Effector memory CD4-positive, alpha-beta T cell (primary cell): ENCODE measurements around the gene NPPB.

ENCODE experiments used
- DNase-seq, 3 donors: peaks; one replicate each; pipeline ENCODE4 v3.0.0-alpha.2; 2020
- H3K27ac ChIP-seq: 2 replicates; pipeline ENCODE4 v1.7.0; 2013; ENCODE audit warnings: mild to moderate bottlenecking, low read length, moderate library complexity; ENCODE audit not compliant: insufficient read depth, poor library complexity, severe bottlenecking
- H3K27me3 ChIP-seq: replicated peaks from 2 replicates; pipeline ENCODE4 v1.7.0; 2013; ENCODE audit warnings: mild to moderate bottlenecking, low read length; ENCODE audit not compliant: insufficient read depth, control insufficient read depth, poor library complexity, severe bottlenecking
- H3K36me3 ChIP-seq: 2 replicates; pipeline ENCODE4 v1.7.0; 2013; ENCODE audit warnings: mild to moderate bottlenecking, low read length, moderate library complexity; ENCODE audit not compliant: control insufficient read depth, insufficient read depth
- H3K4me1 ChIP-seq: 2 replicates; pipeline ENCODE4 v1.7.0; 2013; ENCODE audit warnings: low read length, mild to moderate bottlenecking; ENCODE audit not compliant: control insufficient read depth, insufficient read depth, poor library complexity, severe bottlenecking
- H3K4me3 ChIP-seq: 2 replicates; pipeline ENCODE4 v1.7.0; 2013; ENCODE audit warnings: low read length, low read depth, mild to moderate bottlenecking; ENCODE audit not compliant: insufficient read depth, poor library complexity, severe bottlenecking
- H3K9me3 ChIP-seq: 2 replicates; pipeline ENCODE4 v1.7.0; 2013; ENCODE audit warnings: mild to moderate bottlenecking, low read length, moderate library complexity; ENCODE audit not compliant: control insufficient read depth

NPPB gene

GRCh38 chr1:11845641-11846335 is 13.0 kb downstream of the NPPB start:
- H3K9me3 ChIP-seq, result no peaks in the 10 kb centered on the region
- H3K27ac ChIP-seq, result no peak overlapping the region
- no peak overlapping the region for H3K4me3 ChIP-seq
- H3K36me3 ChIP-seq, result peaks cover 9% of the 10 kb centered on the region
- H3K4me1 ChIP-seq, result no peaks in the 10 kb centered on the region
- H3K27me3 ChIP-seq, result no peaks in the 10 kb centered on the region
- no peak for DNase-seq

DNA sequence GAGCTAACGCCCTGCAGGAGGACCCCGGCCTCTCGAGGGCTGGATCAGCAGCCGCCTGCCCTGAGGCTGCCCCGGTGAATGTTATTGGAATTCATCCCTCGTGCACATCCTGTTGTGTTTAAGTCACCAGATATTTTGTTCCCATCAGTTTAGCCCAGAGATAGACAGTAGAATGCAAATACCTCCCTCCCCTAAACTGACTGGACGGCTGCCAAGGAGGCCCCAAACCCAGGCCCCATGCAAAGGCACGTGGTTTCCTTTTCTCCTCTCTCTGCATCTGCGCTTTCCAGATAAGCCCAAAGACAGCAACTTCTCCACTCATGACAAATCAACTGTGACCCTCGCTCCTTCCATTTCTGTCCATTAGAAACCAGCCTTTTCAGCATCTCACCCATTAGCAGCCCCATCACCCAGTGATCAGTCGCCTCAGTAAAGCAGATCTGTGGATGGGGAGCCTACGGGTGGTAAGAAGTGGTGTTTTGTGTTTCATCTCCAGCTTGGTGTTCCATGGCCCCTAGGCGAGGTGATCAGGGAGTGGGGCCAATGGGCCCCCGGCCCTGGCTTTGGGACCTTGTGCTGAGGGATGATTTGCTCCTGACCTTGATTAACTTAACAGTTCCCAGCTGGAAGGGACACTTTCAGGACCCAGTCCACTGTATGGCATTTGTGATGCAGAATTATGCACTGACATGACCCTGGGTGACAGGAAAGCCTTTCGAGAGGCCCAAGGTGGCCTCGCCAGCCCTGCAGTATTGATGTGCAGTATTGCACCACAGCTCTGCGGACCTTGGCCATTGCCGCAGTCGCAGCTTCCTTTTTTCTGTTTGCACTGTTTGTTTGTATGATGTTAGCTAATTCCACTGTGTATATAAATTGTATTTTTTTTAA is 16.3 kb downstream of the NPPB start:
- DNase-seq, result no peak
- peaks cover 31% of the 10 kb centered on the region for H3K36me3 ChIP-seq

DNA sequence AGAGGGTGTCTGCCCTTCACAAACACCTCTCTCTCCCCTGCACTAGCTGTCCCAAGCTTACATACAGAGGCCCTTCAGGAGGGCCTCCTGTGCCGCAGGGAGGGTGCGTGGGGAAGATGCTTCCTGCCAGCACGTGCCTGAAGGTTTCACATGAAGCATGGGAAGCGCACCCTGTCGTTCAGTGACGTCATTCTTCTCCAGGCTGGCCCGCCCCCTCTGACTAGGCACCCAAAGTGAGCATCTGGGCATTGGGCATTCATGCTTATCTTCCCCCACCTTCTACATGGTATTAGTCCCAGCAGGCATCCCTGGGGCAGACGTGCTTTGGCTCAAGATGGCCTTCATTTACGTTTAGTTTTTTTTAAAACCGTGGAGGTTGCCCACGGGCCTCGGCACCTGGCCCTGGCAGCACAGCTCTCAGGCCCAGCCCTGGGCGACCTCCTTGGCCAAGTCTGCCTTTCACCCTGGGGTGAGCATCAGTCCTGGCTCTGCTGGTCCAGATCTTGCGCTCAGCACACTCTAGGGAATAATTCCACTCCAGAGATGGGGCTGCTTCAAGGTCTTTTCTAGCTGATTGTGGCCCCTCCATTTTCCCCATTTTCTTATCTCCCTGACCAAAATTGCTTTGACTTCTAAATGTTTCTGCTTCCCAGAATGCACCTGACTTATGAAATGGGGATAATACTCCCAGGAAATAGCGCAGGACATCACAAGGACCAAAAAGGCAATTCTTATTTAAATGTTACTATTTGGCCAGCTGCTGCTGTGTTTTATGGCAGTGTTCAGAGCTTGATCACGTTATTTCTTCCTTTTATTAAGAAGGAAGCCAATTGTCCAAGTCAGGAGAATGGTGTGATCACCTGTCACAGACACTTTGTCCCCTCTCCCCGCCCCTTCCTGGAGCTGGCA is 17.2 kb downstream of the NPPB start:
- Histone ChIP-seq H3K27me3 (no peaks in the 10 kb centered on the region), H3K36me3 (peaks cover 40% of the 10 kb centered on the region), H3K9me3 (no peaks in the 10 kb centered on the region), H3K4me3 (no peak overlapping the region), H3K4me1 (no peaks in the 10 kb centered on the region), H3K27ac (no peak overlapping the region)
- no peak for DNase-seq

More for the DNA sequence above, 16.3 kb downstream of the NPPB start:
- Histone ChIP-seq H3K4me3 (no peak overlapping the region), H3K27me3 (no peaks in the 10 kb centered on the region), H3K9me3 (no peaks in the 10 kb centered on the region), H3K27ac (no peak overlapping the region), H3K4me1 (no peaks in the 10 kb centered on the region)

- Histone ChIP-seq H3K36me3 (peaks cover 47% of the 10 kb centered on the region), H3K9me3 (no peaks in the 10 kb centered on the region), H3K27ac (no peak overlapping the region), H3K4me3 (no peak overlapping the region), H3K4me1 (no peaks in the 10 kb centered on the region), H3K27me3 (no peaks in the 10 kb centered on the region)
- DNase-seq, result no peak
Observed at GRCh38 chr1:11839727-11840705, 18.7 kb downstream of the NPPB start.

GRCh38 chr1:11838349-11839272 is 20.1 kb downstream of the NPPB start:
- DNase-seq, result peak; percentile 41 to 57 (median 55)
- Histone ChIP-seq H3K27ac (no peak overlapping the region), H3K27me3 (no peaks in the 10 kb centered on the region), H3K4me1 (no peaks in the 10 kb centered on the region), H3K9me3 (no peaks in the 10 kb centered on the region), H3K36me3 (peaks cover 52% of the 10 kb centered on the region), H3K4me3 (no peak overlapping the region)

DNA sequence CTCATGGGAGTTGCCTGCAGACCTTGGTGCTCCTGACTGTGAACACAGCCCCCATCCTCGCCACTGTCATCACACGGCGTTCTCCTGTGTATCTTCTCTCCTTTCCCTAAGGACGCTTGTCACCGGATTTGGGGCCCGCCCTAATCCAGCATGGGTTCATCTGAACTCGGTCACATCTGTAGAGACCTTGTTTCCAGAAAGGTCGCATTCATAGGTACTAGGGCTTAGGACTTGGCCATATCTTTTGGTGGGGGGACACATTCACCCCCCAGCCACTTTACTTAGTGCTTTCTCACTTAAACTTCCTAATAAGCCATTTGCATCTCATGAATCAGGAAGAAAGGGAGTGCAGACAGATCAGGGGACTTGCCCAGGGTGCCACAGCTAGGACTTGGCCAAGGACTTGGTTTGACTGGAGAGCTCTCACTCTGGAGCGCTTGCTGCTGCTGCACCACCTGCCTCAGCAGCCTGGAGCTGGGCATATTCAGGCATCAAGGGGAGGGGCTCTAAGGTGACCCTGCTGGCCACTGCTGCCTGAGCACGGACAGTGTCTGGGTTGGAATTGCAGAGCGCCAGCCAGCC is 20.9 kb downstream of the NPPB start:
- Histone ChIP-seq H3K9me3 (no peaks in the 10 kb centered on the region), H3K4me1 (no peaks in the 10 kb centered on the region), H3K4me3 (no peak overlapping the region), H3K27ac (no peak overlapping the region), H3K36me3 (peaks cover 57% of the 10 kb centered on the region), H3K27me3 (no peaks in the 10 kb centered on the region)
- no peak for DNase-seq

DNA sequence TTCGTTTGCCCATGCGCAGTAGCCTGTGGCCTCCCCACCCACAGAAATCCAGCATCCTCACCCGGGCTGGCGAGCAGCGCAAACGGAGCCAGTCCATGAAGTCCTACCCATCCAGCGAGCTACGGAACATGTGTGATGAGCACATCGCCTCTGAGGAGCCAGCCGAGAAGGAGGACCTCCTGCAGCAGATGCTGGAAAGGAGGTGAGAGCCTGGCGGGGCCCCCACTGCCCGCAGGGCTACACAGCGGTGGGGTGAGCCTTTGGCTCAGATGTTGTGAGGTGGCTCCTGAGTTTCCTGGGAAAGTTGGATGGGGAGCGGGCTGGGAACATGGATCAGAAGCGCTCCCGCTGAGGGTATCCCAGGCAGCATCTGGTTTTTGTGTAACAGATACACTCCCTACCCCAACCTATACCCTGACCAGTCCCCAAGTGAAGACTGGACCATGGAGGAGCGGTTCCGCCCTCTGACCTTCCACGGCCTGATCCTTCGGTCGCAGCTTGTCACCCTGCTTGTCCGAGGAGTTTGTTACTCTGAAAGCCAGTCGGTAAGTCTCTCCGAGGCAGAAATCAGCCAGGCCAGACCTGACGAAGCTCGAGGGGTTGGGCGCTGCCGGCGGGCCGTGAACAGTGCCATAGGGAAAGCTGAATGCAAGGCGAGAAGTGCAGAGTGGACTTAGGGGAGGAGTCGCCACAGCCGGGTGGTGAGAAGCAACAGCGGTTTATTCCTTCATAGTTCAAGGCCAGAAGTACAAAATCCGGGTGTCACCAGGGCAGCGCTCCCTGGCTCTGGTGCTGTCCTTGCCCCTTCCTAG is 21.6 kb downstream of the NPPB start:
- no peaks in the 10 kb centered on the region for H3K4me1 ChIP-seq
- H3K27ac ChIP-seq, result no peak overlapping the region
- no peaks in the 10 kb centered on the region for H3K9me3 ChIP-seq
- no peak for DNase-seq
- no peak overlapping the region for H3K4me3 ChIP-seq
- no peaks in the 10 kb centered on the region for H3K27me3 ChIP-seq
- peaks cover 57% of the 10 kb centered on the region for H3K36me3 ChIP-seq
